HG03565 (cell line): ENCODE data around the gene MINAR2.
A peak's percentile ranks its signal among the peaks of the same experiment; 100 is the strongest.

Experiments used
- ATAC-seq: cut with Tn5 transposase; IDR thresholded peaks from one replicate; pipeline ENCODE4 v1.9.1; 2021; ENCODE audit warnings: mild to moderate bottlenecking, moderate library complexity; ENCODE audit not compliant: unreplicated experiment

Gene MINAR2

DNA sequence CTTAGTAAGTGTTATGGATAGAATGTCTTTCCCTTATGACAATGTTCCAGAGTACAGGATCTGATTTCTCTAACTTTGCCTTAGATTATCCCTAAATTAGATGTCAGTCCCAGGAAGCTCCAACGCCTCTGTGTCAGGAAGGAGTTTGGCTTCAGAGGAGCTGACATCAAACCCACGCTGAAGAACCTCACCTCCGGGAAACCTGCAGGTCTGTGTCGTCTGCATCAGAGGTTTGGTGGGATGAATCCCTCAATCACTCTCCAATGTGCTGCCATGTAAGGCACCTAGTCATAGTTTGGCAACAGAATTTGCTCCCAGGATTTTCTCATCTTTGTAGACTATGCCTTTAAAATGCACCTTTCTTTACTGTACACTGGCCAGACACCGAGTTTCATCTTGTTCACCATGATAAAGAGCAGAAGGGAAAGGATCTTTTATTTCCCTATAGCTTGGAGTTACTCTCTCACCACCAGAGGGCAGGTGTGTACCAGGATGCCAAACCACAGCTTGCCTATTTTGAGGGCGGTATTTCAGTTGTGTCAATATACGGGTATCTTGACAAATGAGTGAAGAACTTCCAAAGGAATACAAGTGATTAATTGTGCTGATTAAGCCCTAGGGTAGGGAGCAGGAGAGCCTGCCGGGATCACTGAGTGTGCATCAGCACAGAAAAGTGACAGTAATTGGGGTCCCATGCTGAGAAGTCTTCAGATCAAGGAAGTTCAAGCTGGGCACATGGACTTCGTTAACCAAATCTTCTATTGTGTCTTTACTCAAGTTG, 23.4 kb downstream of the MINAR2 start:
- peak; percentile 52 for ATAC-seq

DNA sequence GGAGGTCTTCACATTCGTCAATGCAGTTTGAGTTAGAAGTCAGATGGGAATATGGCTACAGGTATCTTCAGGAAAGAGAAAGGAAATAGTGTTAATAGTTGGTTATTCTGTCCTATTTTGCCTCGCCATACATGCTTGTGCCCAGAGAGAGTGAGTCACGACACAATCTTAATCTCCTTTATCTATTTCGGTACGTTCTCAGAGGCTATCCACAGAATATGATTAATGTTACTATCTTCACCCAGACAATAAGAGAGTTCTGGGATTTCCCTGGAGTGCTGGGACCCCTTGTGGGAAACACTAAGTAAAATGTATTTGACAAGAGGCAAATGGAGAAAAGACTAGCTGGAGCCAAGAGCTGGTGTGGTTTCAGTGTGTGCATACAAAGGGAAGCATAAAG, 25.5 kb downstream of the MINAR2 start:
- ATAC-seq = no peak

DNA sequence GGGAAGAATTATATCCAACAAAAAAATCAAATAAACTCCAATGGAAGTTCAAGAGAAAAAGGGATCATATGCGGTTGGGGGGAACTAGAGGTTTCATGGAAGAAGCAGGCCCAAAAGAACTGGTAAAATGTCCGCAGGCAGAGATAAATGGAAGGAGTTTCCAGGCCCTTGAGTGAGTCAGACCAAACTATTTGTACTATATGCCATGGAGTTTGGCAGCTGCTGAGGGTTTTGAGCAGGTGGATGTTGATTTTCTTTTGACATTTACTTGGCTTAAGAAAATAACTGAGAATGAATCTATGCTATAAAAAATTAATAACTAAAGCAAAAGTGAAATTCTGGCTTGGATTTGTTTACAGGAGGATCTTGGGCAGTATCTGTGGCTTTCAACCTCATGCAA, 33.7 kb downstream of the MINAR2 start:
- no peak for ATAC-seq

- ATAC-seq = no peak
Measured at GRCh38 chr5:129803403-129803802, 55.5 kb downstream of the MINAR2 start.

GRCh38 chr5:129804705-129805104, 56.8 kb downstream of the MINAR2 start:
- no peak for ATAC-seq

DNA sequence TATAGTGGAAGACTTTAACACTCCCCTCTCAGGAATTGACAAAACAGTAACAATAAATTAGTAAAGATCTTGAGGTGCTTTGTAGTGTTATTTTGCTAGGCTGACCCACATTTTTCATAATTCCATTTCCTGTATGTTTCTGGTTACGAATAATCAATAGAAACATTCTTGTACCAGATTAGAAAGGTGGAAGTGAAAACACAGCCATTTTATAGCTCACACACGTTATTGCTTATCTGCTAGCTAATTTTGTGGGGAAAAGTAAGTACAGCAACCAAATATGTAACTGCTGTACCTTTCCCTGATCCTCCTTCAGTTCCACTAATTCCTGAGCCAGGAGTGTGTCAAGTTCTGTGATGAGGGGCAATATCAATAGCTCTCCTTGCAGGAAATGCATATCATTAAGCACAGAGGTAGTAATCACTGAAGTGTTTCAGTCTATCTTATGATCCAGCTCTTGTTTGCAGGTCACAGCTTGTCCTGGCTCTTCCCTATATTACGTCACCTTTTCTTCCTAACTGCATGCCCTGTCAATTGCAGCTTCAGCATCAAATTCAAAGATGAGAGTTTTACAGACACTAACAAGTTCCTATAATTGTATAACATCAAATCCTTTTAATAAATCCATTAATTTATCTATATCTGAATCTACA, 59.4 kb downstream of the MINAR2 start:
- no peak for ATAC-seq
